Stomach (tissue), 9 donors: ENCODE measurements around the gene INSC. TPM values are rescaled to one million over a fixed set of nuclear protein-coding genes. Genes with fewer than 3 reads are reported as not detected.
A peak's percentile ranks its signal among the peaks of the same experiment; 100 is the strongest.

Experiments
- DNase-seq, 2 donors: peaks; one replicate each; pipeline versions ENCODE4 v3.0.0 to v3.0.0-alpha.2; 2013 to 2019
- H3K27ac ChIP-seq, 5 donors: fragments of 200-600 bp in 4 of 5; sonication (generic) in 4 of 5; one replicate each; pipeline ENCODE4 v1.5.1; 2013 to 2019; ENCODE audit warnings: mild to moderate bottlenecking in 1 of 5, moderate library complexity in 1 of 5
- H3K27me3 ChIP-seq, 3 donors: fragments of 200-600 bp; sonication (generic); one replicate each; pipeline ENCODE4 v1.5.1; 2017 to 2019; ENCODE audit warnings: mixed run types in 1 of 3
- H3K36me3 ChIP-seq, 4 donors: fragments of 200-600 bp; sonication (generic); 1 replicate in 3 of 4; 2 replicates in 1 of 4; pipeline ENCODE4 v1.5.1; 2016 to 2019
- H3K4me1 ChIP-seq, 4 donors: fragments of 200-600 bp; sonication (generic); one replicate each; pipeline ENCODE4 v1.5.1; 2016 to 2019
- H3K4me3 ChIP-seq, 4 donors: fragments of 200-600 bp; sonication (generic) in 3 of 4; one replicate each; pipeline ENCODE4 v1.5.1; 2016 to 2019; ENCODE audit warnings: mild to moderate bottlenecking in 1 of 4
- H3K9me3 ChIP-seq, 4 donors: fragments of 200-600 bp; sonication (generic); one replicate each; pipeline ENCODE4 v1.5.1; 2016 to 2019
- EP300 ChIP-seq: sonication (generic); formaldehyde crosslinking; IDR thresholded peaks from one replicate; pipeline ENCODE4 v1.6.1; 2017; ENCODE audit warnings: antibody characterized with exemption
- POLR2A ChIP-seq, 4 donors: fragments of 450-650 bp; IDR thresholded peaks; one replicate each; pipeline ENCODE4 v1.6.1; 2016; ENCODE audit warnings: antibody characterized with exemption in 4 of 4, control low read depth in 2 of 4, mild to moderate bottlenecking in 1 of 4, moderate library complexity in 1 of 4
- POLR2AphosphoS5 ChIP-seq, 3 donors: sonication (generic); formaldehyde crosslinking; IDR thresholded peaks; one replicate each; pipeline ENCODE4 v1.6.1; 2016; ENCODE audit warnings: antibody characterized with exemption in 3 of 3
- WGBS, 5 donors: extraction: QIAGEN DNeasy Blood & Tissue Kit in 3 of 5; methylation state at CpG; one replicate each; pipeline versions ENCODE4 v1.1.5 to v1.1.7; 2013 to 2018; 5-methylcytosine and 5-hydroxymethylcytosine counted together
- intact Hi-C: fragments of 100-400 bp; cut with DNase I; formaldehyde crosslinking; loops from one replicate; pipeline ENCODE4 v1.15.1; 2023; ENCODE audit warnings: low total_unique reads
- polyA plus RNA-seq, 3 donors: library from polyadenylated mRNA; stranded (reverse); fragments of 200-250 nt; gene quantifications; one replicate each; pipeline ENCODE4 v1.2.3, GENCODE V29; 2013
- total RNA-seq, 5 donors: library from RNA; depleted of rRNA; stranded (reverse); fragments of >200 nt; gene quantifications; one replicate each; pipeline versions ENCODE4 v1.1.0 to v1.2.3, GENCODE V29; 2014 to 2016
- TF ChIP-seq, protein P1 (sequence below), 7 experiments: fragments of 450-650 bp in 4 of 7; fragments of 200-600 bp in 3 of 7; sonication (generic) in 3 of 7; IDR thresholded peaks; one replicate each; pipeline ENCODE4 v1.5.1; 2016 to 2019; ENCODE audit warnings: antibody characterized with exemption in 7 of 7, control low read depth in 2 of 7, mild to moderate bottlenecking in 1 of 7
- donor health status: healthy with polysubstance abuse.
- donor health status: Bipolar disorder and iron deficiency.
- donor health status: healthy.

Gene INSC
- total and polyA plus RNA-seq, 8 donors, result 0.75 to 23.2 (median 2.9) TPM; not detected in 1

DNA sequence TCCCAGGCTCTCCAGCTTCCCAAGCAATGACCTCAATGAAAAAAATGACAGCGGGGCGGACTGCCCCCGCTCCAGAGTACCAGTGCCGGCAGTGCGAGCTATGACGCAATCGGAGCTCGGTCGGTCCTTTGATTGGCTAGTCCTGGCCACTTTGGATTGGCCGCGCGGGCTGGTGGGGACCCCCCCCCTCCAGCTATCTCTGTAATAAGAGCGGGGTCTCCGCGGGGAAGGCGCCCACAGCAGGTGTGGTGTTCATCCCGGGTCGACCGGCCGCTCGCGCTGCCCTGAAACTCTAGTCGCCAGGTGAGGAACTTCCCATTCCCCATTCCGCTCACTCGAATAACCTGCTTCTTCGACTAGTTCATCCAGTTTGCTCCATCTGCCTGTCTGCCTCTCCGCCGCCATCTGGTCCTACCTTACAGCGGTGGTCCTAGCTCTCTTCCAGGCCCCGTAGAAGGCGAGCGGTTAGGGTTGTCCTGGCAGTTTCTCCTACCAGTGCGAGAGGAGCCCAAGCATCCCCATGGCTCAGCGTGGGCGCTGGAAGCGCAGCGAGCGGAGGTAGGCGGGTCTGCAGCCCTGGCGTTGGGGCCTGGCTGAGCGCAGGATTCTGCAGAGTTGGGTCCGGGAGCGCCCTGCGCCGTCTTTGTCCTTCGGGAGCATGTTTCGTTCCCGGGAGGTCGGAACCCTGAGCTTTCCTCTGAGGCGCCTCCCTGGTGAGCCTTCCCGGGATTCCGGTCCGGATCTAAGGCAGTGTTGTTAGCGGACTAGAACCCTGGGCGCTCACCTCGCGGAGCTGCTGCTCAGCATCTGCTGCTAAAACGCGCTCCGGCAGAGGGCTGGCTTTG, 41.1 kb upstream of the INSC start, which contains the start of gene CALCB:
Gene CALCB (plus strand): TSS at position 233 of the 845 bp plus-strand sequence. CDS start 1,126 bp downstream, outside the sequence.
- TF ChIP-seq POLR2A (IDR thresholded peaks at IDR 0.05) (no peak), POLR2AphosphoS5 (IDR thresholded peaks at IDR 0.05) (no peak), EP300 (no peak)
- TF ChIP-seq, protein P1, sequence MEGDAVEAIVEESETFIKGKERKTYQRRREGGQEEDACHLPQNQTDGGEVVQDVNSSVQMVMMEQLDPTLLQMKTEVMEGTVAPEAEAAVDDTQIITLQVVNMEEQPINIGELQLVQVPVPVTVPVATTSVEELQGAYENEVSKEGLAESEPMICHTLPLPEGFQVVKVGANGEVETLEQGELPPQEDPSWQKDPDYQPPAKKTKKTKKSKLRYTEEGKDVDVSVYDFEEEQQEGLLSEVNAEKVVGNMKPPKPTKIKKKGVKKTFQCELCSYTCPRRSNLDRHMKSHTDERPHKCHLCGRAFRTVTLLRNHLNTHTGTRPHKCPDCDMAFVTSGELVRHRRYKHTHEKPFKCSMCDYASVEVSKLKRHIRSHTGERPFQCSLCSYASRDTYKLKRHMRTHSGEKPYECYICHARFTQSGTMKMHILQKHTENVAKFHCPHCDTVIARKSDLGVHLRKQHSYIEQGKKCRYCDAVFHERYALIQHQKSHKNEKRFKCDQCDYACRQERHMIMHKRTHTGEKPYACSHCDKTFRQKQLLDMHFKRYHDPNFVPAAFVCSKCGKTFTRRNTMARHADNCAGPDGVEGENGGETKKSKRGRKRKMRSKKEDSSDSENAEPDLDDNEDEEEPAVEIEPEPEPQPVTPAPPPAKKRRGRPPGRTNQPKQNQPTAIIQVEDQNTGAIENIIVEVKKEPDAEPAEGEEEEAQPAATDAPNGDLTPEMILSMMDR (IDR thresholded peaks at IDR 0.05), result no peak

GRCh38 chr11:15074206-15075161, 40.2 kb upstream of the INSC start:
- intact Hi-C loops, result loop anchor here (10.0 kb wide), 2 partner anchors 160 to 280 kb away; no protein-coding TSS in a partner anchor
- peak; percentile 91 to 93 for DNase-seq
- no peak for TF ChIP-seq EP300
- TF ChIP-seq POLR2AphosphoS5 (IDR thresholded peaks at IDR 0.05), result no peak
- no peak for TF ChIP-seq POLR2A (IDR thresholded peaks at IDR 0.05)
- TF ChIP-seq, protein P1 (IDR thresholded peaks at IDR 0.05), result peak in 5 of 7 experiments; percentile 47 to 71 (median 67)
- 3 to 6% (median 4%) methylated on average over 24 to 33 of the region's 33 CpGs for WGBS, 5 donors
- H3K27me3 ChIP-seq, result peaks cover 0 to 55% (median 39%) of the 10 kb centered on the region in 3 donors
- H3K9me3 ChIP-seq, result peaks cover 3 to 13% (median 4%) of the 10 kb centered on the region in 4 donors
- no peaks in the 10 kb centered on the region for H3K36me3 ChIP-seq
- H3K4me3 ChIP-seq, result peak overlapping the region; percentile 28 to 48 (median 37)
- peaks cover 15 to 23% (median 22%) of the 10 kb centered on the region in 4 donors for H3K4me1 ChIP-seq
- no peak overlapping the region for H3K27ac ChIP-seq

More for the DNA sequence above, 41.1 kb upstream of the INSC start, which contains the start of gene CALCB:
- Histone ChIP-seq H3K36me3 (no peaks in the 10 kb centered on the region), H3K27ac (no peak within 1 kb of the TSS), H3K27me3 (peaks cover 0 to 55% (median 39%) of the 10 kb centered on the region in 3 donors), H3K4me1 (peaks cover 15 to 23% (median 22%) of the 10 kb centered on the region in 4 donors), H3K9me3 (peaks cover 3 to 16% (median 9%) of the 10 kb centered on the region in 4 donors), H3K4me3 (peak within 1 kb of the TSS; percentile 28 to 48 (median 37))
- 1 to 7% (median 3%) methylated on average over 48 to 60 of the region's 60 CpGs for WGBS, 5 donors
- DNase-seq, result peak in 1 of 2 donors; percentile 60
- intact Hi-C loops, result loop anchor here (10.0 kb wide), 2 partner anchors 159 to 279 kb away; no protein-coding TSS in a partner anchor

- intact Hi-C loops, result loop anchor here (10.0 kb wide), 2 partner anchors 160 to 280 kb away; no protein-coding TSS in a partner anchor
- 41 to 46% (median 44%) methylated on average over 4 of the region's 4 CpGs for WGBS, 5 donors
- no peak overlapping the region for H3K27ac ChIP-seq
Observed at GRCh38 chr11:15075162-15075526, 39.6 kb upstream of the INSC start.

More at GRCh38 chr11:15075162-15075526, 39.6 kb upstream of the INSC start:
- TF ChIP-seq, protein P1 (IDR thresholded peaks at IDR 0.05), result peak in 1 of 7 experiments; percentile 8
- TF ChIP-seq POLR2AphosphoS5 (IDR thresholded peaks at IDR 0.05) (no peak), POLR2A (IDR thresholded peaks at IDR 0.05) (no peak)
- DNase-seq, result no peak
- Histone ChIP-seq H3K9me3 (peaks cover 0 to 6% (median 0%) of the 10 kb centered on the region in 4 donors), H3K27me3 (peaks cover 0 to 55% (median 39%) of the 10 kb centered on the region in 3 donors), H3K36me3 (no peaks in the 10 kb centered on the region), H3K4me1 (peaks cover 15 to 23% (median 22%) of the 10 kb centered on the region in 4 donors), H3K4me3 (peak overlapping the region in 1 of 4 donors; percentile 48)
